HCT116 (cell line): ENCODE data around the gene CNPY4. TPM values are rescaled to one million over a fixed set of nuclear protein-coding genes. Genes with fewer than 3 reads are reported as not detected.
A peak's percentile ranks its signal among the peaks of the same experiment; 100 is the strongest.

Source experiments
- ATAC-seq: fragments of 200-7000 bp; cut with Tn5 transposase; 2 replicates; pipeline ENCODE4 v1.9.1; 2020; ENCODE audit warnings: mild to moderate bottlenecking, moderate library complexity
- BruUV-seq: library from RNA; stranded (reverse); fragments of 400-500 nt; replicated peaks from 2 replicates; lab custom pipeline; 2021; lab: Mats Ljungman, UMichigan
- CTCF ChIA-PET: fragments of 300-600 bp; sonication (Branson Sonifier 250); formaldehyde crosslinking; loops from one replicate; lab custom pipeline; 2021; ENCODE audit warnings: antibody characterized with exemption; lab: Charles Lee
- POLR2A ChIA-PET: fragments of 300-600, 350-600 bp; sonication (Branson Sonifier 250); formaldehyde crosslinking; loops from one replicate; lab custom pipeline; 2021; ENCODE audit warnings: antibody characterized with exemption; lab: Charles Lee
- RAD21 ChIA-PET, 2 experiments: fragments of 300-600 bp; sonication (Branson Sonifier 250); formaldehyde crosslinking; loops; one replicate each; lab custom pipeline; 2023; ENCODE audit warnings: low total read pairs in 2 of 2; ENCODE audit not compliant: uncharacterized antibody in 2 of 2, unreplicated experiment in 2 of 2, low non-redundant PET in 1 of 2; lab: Charles Lee
- DNase-seq: peaks from one replicate; pipeline ENCODE4 v3.0.0-alpha.2; 2010; ENCODE audit warnings: low read depth, low spot score
- H2AFZ ChIP-seq: fragments of 200-600 bp; shearing (Covaris generic), sonication (generic); 2 replicates; pipeline ENCODE4 v1.6.1; 2017; ENCODE audit warnings: low read depth, mixed run types, mixed read lengths, antibody characterized with exemption, low read length; ENCODE audit not compliant: poor library complexity, severe bottlenecking
- H3K27ac ChIP-seq: 2 replicates; pipeline ENCODE4 v1.5.1; 2012; ENCODE audit warnings: low read depth, low read length
- H3K27me3 ChIP-seq: fragments of 200-600 bp; sonication (generic); 2 replicates; pipeline ENCODE4 v1.6.1; 2016; ENCODE audit warnings: mixed run types, low read length, mixed read lengths; ENCODE audit not compliant: insufficient read depth
- H3K36me3 ChIP-seq, 2 experiments: fragments of 200-500 bp in 1 of 2; fragments of 200-600 bp in 1 of 2; sonication (Bioruptor generic) in 1 of 2; sonication (generic) in 1 of 2; 2 replicates each; pipeline versions ENCODE4 v1.5.1 to v1.6.1; 2014 to 2016; ENCODE audit warnings: low read length in 2 of 2, inconsistent platforms in 1 of 2, mixed read lengths in 1 of 2, mixed run types in 1 of 2; ENCODE audit not compliant: insufficient read depth in 2 of 2, control insufficient read depth in 1 of 2
- H3K4me1 ChIP-seq, 2 experiments: fragments of 200-600 bp in 1 of 2; sonication (generic) in 1 of 2; 2 replicates each; pipeline versions ENCODE4 v1.5.1 to v1.6.1; 2012 to 2017; ENCODE audit warnings: low read length in 2 of 2, inconsistent platforms in 1 of 2, mild to moderate bottlenecking in 1 of 2, mixed read lengths in 1 of 2, mixed run types in 1 of 2, moderate library complexity in 1 of 2; ENCODE audit not compliant: insufficient read depth in 2 of 2, control insufficient read depth in 1 of 2
- H3K4me2 ChIP-seq: fragments of 200-600 bp; sonication (generic); 2 replicates; pipeline ENCODE4 v1.6.1; 2017; ENCODE audit warnings: mixed run types, low read length, mixed read lengths
- H3K4me3 ChIP-seq, 2 experiments: fragments of 200-600 bp in 1 of 2; sonication (generic) in 1 of 2; replicated peaks in 1 of 2; 2 replicates each; pipeline ENCODE4 v1.5.1; 2011 to 2016; ENCODE audit warnings: low read length in 2 of 2, control low read depth in 1 of 2, low read depth in 1 of 2, mild to moderate bottlenecking in 1 of 2, mixed read lengths in 1 of 2, mixed run types in 1 of 2
- H3K79me2 ChIP-seq: fragments of 200-600 bp; sonication (generic); 2 replicates; pipeline ENCODE4 v1.6.1; 2017; ENCODE audit warnings: mild to moderate bottlenecking, mixed run types, low read length, moderate library complexity, mixed read lengths; ENCODE audit not compliant: insufficient read depth
- H3K9ac ChIP-seq: fragments of 200-600 bp; sonication (generic); 2 replicates; pipeline ENCODE4 v1.6.1; 2016; ENCODE audit warnings: low read length, mixed read lengths
- H3K9me2 ChIP-seq: fragments of 200-600 bp; sonication (generic), shearing (Covaris generic); 2 replicates; pipeline ENCODE4 v1.6.1; 2017; ENCODE audit warnings: mixed run types, mild to moderate bottlenecking, moderate library complexity; ENCODE audit not compliant: insufficient read depth
- H3K9me3 ChIP-seq, 2 experiments: fragments of 200-500 bp in 1 of 2; fragments of 200-600 bp in 1 of 2; sonication (Bioruptor generic) in 1 of 2; sonication (generic) in 1 of 2; 2 replicates each; pipeline ENCODE4 v1.6.1; 2014 to 2017; ENCODE audit warnings: low read length in 2 of 2, mixed read lengths in 2 of 2, inconsistent platforms in 1 of 2, low read depth in 1 of 2, mild to moderate bottlenecking in 1 of 2, mixed run types in 1 of 2, moderate library complexity in 1 of 2; ENCODE audit not compliant: control insufficient read depth in 1 of 2, insufficient read depth in 1 of 2
- H4K20me1 ChIP-seq: fragments of 200-600 bp; sonication (generic), shearing (Covaris generic); 2 replicates; pipeline ENCODE4 v1.6.1; 2017; ENCODE audit warnings: mixed run types, mild to moderate bottlenecking, moderate library complexity; ENCODE audit not compliant: insufficient read depth
- CBX3 ChIP-seq: IDR thresholded peaks from 2 replicates; pipeline ENCODE4 v1.6.1; 2012; ENCODE audit warnings: low read depth
- CEBPB ChIP-seq: IDR thresholded peaks from 2 replicates; pipeline ENCODE4 v1.6.1; 2012; ENCODE audit warnings: low read depth
- CTCF ChIP-seq, 3 experiments: fragments of 200-600 bp in 1 of 3; sonication (generic) in 1 of 3; IDR thresholded peaks in 2 of 3; conservative IDR thresholded peaks in 1 of 3; 2 replicates each; pipeline ENCODE4 v1.5.1; 2012 to 2017; ENCODE audit warnings: low read depth in 2 of 3, low read length in 2 of 3, antibody characterized with exemption in 1 of 3, borderline replicate concordance in 1 of 3, control low read depth in 1 of 3, mild to moderate bottlenecking in 1 of 3, mixed read lengths in 1 of 3, mixed run types in 1 of 3, moderate library complexity in 1 of 3; ENCODE audit not compliant: insufficient read depth in 1 of 3
- EGR1 ChIP-seq: IDR thresholded peaks from 2 replicates; pipeline ENCODE4 v1.6.1; 2012; ENCODE audit warnings: low read depth
- EZH2 ChIP-seq: fragments of 200-600 bp; sonication (generic); IDR thresholded peaks from 2 replicates; pipeline ENCODE4 v1.6.1; 2017; ENCODE audit warnings: antibody characterized with exemption, mixed run types
- EZH2phosphoT487 ChIP-seq: fragments of 200-600 bp; IDR thresholded peaks from 2 replicates; pipeline ENCODE4 v1.6.1; 2018; ENCODE audit warnings: antibody characterized with exemption, borderline replicate concordance
- JUND ChIP-seq: IDR thresholded peaks from 2 replicates; pipeline ENCODE4 v1.6.1; 2012
- POLR2A ChIP-seq: IDR thresholded peaks from 2 replicates; pipeline ENCODE4 v1.7.0; 2011; ENCODE audit warnings: borderline replicate concordance; ENCODE audit not compliant: insufficient read depth, insufficient read length; ENCODE audit errors: extremely low read depth
- POLR2AphosphoS5 ChIP-seq: IDR thresholded peaks from 2 replicates; pipeline ENCODE4 v1.6.1; 2011; ENCODE audit warnings: mild to moderate bottlenecking, low read depth, low read length, moderate library complexity
- RAD21 ChIP-seq: IDR thresholded peaks from 2 replicates; pipeline ENCODE4 v1.6.1; 2012; ENCODE audit warnings: low read depth, mild to moderate bottlenecking
- REST ChIP-seq: IDR thresholded peaks from 2 replicates; pipeline ENCODE4 v1.6.1; 2012; ENCODE audit warnings: low read depth
- SIN3A ChIP-seq: IDR thresholded peaks from 2 replicates; pipeline ENCODE4 v1.6.1; 2012; ENCODE audit warnings: low read depth
- SP1 ChIP-seq: IDR thresholded peaks from 2 replicates; pipeline ENCODE4 v1.6.1; 2012; ENCODE audit warnings: low read depth
- SRF ChIP-seq: IDR thresholded peaks from 2 replicates; pipeline ENCODE4 v1.6.1; 2012; ENCODE audit warnings: low read depth
- TCF7L2 ChIP-seq: IDR thresholded peaks from 2 replicates; pipeline ENCODE4 v1.7.0; 2011; ENCODE audit warnings: borderline replicate concordance, inconsistent platforms; ENCODE audit not compliant: insufficient read depth, insufficient read length; ENCODE audit errors: extremely low read depth
- YY1 ChIP-seq: IDR thresholded peaks from 2 replicates; pipeline ENCODE4 v1.6.1; 2011; ENCODE audit warnings: low read length, low read depth, moderate library complexity, mild to moderate bottlenecking; ENCODE audit not compliant: insufficient replicate concordance; ENCODE audit errors: extremely low read depth
- ZFX ChIP-seq: fragments of 450-650 bp; IDR thresholded peaks from 2 replicates; pipeline ENCODE4 v1.6.1; 2017
- ZNF274 ChIP-seq: fragments of 200-500 bp; sonication (Bioruptor generic); IDR thresholded peaks from 2 replicates; pipeline ENCODE4 v1.6.1; 2014; ENCODE audit warnings: mild to moderate bottlenecking, low read depth, low read length, inconsistent platforms
- intact Hi-C: fragments of 100-400 bp; cut with micrococcal nuclease; formaldehyde crosslinking; loops from 2 replicates; pipeline ENCODE4 v1.10.0; 2022
- total RNA-seq: library from RNA; stranded (reverse); gene quantifications from one replicate; pipeline ENCODE4 v1.2.1, GENCODE V29; 2021; ENCODE audit not compliant: unreplicated experiment
- TF ChIP-seq, protein P1 (sequence below): IDR thresholded peaks from 2 replicates; pipeline ENCODE4 v1.6.1; 2011; ENCODE audit warnings: mild to moderate bottlenecking, low read length, moderate library complexity; ENCODE audit not compliant: insufficient replicate concordance; ENCODE audit errors: extremely low read depth
- TF ChIP-seq, protein P2 (sequence below): IDR thresholded peaks from 2 replicates; pipeline ENCODE4 v1.6.1; 2012

CNPY4 gene
- total RNA-seq, 1 experiment from 2014 or later = 2.6 TPM

GRCh38 chr7:100127866-100128636 lies 8.6 kb downstream of the CNPY4 start:
- CTCF ChIA-PET = no interaction called here
- Histone ChIP-seq H3K9me3 (no peaks in the 10 kb centered on the region), H3K9ac (peak overlapping the region; percentile 98), H3K27me3 (no peaks in the 10 kb centered on the region), H4K20me1 (no peaks in the 10 kb centered on the region), H3K4me2 (peak overlapping the region; percentile 84), H2AFZ (no peak overlapping the region), H3K4me3 (peak overlapping the region; percentile 78 to 87), H3K9me2 (no peaks in the 10 kb centered on the region), H3K36me3 (no peaks in the 10 kb centered on the region), H3K4me1 (peaks cover 37 to 54% of the 10 kb centered on the region in 2 experiments), H3K27ac (peak overlapping the region; percentile 98; the same call in 1 of the 2 replicates), H3K79me2 (peaks cover 9% of the 10 kb centered on the region; the same call in 1 of the 2 replicates)
- no TSS peak for BruUV-seq
- DNase-seq (no peak), ATAC-seq (no peak)
- intact Hi-C loops = no loop called here
- POLR2A ChIA-PET = interaction anchor here (0.9 to 1.4 kb wide), 3 partner anchors 21 to 208 kb away, joined by 3 to 4 read pairs (median 3); partner anchors contain the start of genes LAMTOR4 and TRIM4
- no peak for TF ChIP-seq YY1
- no peak for TF ChIP-seq EZH2
- TF ChIP-seq, protein P1, sequence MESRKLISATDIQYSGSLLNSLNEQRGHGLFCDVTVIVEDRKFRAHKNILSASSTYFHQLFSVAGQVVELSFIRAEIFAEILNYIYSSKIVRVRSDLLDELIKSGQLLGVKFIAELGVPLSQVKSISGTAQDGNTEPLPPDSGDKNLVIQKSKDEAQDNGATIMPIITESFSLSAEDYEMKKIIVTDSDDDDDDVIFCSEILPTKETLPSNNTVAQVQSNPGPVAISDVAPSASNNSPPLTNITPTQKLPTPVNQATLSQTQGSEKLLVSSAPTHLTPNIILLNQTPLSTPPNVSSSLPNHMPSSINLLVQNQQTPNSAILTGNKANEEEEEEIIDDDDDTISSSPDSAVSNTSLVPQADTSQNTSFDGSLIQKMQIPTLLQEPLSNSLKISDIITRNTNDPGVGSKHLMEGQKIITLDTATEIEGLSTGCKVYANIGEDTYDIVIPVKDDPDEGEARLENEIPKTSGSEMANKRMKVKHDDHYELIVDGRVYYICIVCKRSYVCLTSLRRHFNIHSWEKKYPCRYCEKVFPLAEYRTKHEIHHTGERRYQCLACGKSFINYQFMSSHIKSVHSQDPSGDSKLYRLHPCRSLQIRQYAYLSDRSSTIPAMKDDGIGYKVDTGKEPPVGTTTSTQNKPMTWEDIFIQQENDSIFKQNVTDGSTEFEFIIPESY = no peak
- TF ChIP-seq EZH2phosphoT487 = no peak
- no peak for TF ChIP-seq REST
- TF ChIP-seq SRF = no peak
- no peak for TF ChIP-seq ZNF274
- TF ChIP-seq, protein P2, sequence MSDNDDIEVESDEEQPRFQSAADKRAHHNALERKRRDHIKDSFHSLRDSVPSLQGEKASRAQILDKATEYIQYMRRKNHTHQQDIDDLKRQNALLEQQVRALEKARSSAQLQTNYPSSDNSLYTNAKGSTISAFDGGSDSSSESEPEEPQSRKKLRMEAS = no peak
- TF ChIP-seq ZFX = no peak
- TF ChIP-seq CTCF (IDR thresholded peaks at IDR 0.05 in 2 of 3, conservative IDR thresholded peaks at IDR 0.05 in 1 of 3; ENCODE audit: borderline replicate concordance in 1 of 3, insufficient read depth in 1 of 3, low read depth in 2 of 3, low read length in 2 of 3) = no peak
- no peak for TF ChIP-seq SIN3A
- no peak for TF ChIP-seq EGR1
- no peak for TF ChIP-seq RAD21
- no peak for TF ChIP-seq CEBPB
- no peak for TF ChIP-seq TCF7L2
- no peak for TF ChIP-seq POLR2A
- TF ChIP-seq SP1 = no peak
- no peak for TF ChIP-seq CBX3
- TF ChIP-seq JUND = no peak
- TF ChIP-seq POLR2AphosphoS5 = no peak
- RAD21 ChIA-PET = no interaction called here
